IMR-90 (cell line): ENCODE measurements around the gene NOS1AP. TPM values are rescaled to one million over a fixed set of nuclear protein-coding genes. Genes with fewer than 3 reads are reported as not detected.

Experiments used
- ATAC-seq: fragments of 200-7000 bp; cut with Tn5 transposase; 2 replicates; pipeline ENCODE4 v1.9.1; 2020; ENCODE audit warnings: low read depth, mild to moderate bottlenecking, moderate library complexity
- BruUV-seq: library from RNA; stranded (reverse); fragments of 400-500 nt; replicated peaks from 2 replicates; lab custom pipeline; 2021; lab: Mats Ljungman, UMichigan
- CTCF ChIA-PET: fragments of 300-600 bp; formaldehyde crosslinking; extraction: SDS; loops from one replicate; lab custom pipeline; 2021; ENCODE audit warnings: antibody characterized with exemption; lab: Yijun Ruan, JAX
- POLR2A ChIA-PET: fragments of 300-600 bp; sonication (Branson Sonifier 250); formaldehyde crosslinking; loops from one replicate; lab custom pipeline; 2022; ENCODE audit warnings: antibody characterized with exemption; ENCODE audit not compliant: unreplicated experiment; lab: Charles Lee
- DNase-seq: peaks from one replicate; pipeline ENCODE4 v3.0.0; 2013
- H2AFZ ChIP-seq: replicated peaks from 2 replicates; pipeline ENCODE3; 2013; ENCODE audit warnings: low read length, mild to moderate bottlenecking; ENCODE audit not compliant: poor library complexity
- H2AK5ac ChIP-seq: 2 replicates; pipeline ENCODE4 v1.6.1; 2013; ENCODE audit warnings: low read depth, low read length, inconsistent platforms
- H2AK9ac ChIP-seq: replicated peaks from 2 replicates; pipeline ENCODE3; 2013; ENCODE audit warnings: mild to moderate bottlenecking, low read depth, low read length, moderate library complexity; ENCODE audit not compliant: poor library complexity
- H2BK120ac ChIP-seq: 2 replicates; pipeline ENCODE4 v1.6.1; 2013; ENCODE audit warnings: low read depth, low read length, inconsistent platforms
- H2BK15ac ChIP-seq: 3 replicates; pipeline ENCODE4 v1.6.1; 2013; ENCODE audit warnings: low read depth, low read length, inconsistent platforms
- H2BK20ac ChIP-seq: 2 replicates; pipeline ENCODE4 v1.6.1; 2013; ENCODE audit warnings: low read depth, mild to moderate bottlenecking, inconsistent platforms, low read length, moderate library complexity
- H2BK5ac ChIP-seq: 2 replicates; pipeline ENCODE4 v1.6.1; 2013; ENCODE audit warnings: mild to moderate bottlenecking, low read depth, low read length, inconsistent platforms; ENCODE audit not compliant: poor library complexity, severe bottlenecking
- H3K14ac ChIP-seq: replicated peaks from 2 replicates; pipeline ENCODE4 v1.6.1; 2013; ENCODE audit warnings: low read depth, low read length, inconsistent platforms
- H3K18ac ChIP-seq: 2 replicates; pipeline ENCODE4 v1.6.1; 2013; ENCODE audit warnings: low read depth, low read length, control low read depth
- H3K23ac ChIP-seq: 2 replicates; pipeline ENCODE4 v1.6.1; 2013; ENCODE audit warnings: low read depth, low read length, inconsistent platforms
- H3K27ac ChIP-seq: 2 replicates; pipeline ENCODE4 v1.5.1; 2013; ENCODE audit warnings: mild to moderate bottlenecking, control low read depth, low read length; ENCODE audit not compliant: insufficient read depth
- H3K27me3 ChIP-seq: 2 replicates; pipeline ENCODE4 v1.6.1; 2013; ENCODE audit warnings: low read length; ENCODE audit not compliant: control insufficient read depth, insufficient read depth
- H3K36me3 ChIP-seq: 2 replicates; pipeline ENCODE4 v1.6.1; 2013; ENCODE audit warnings: low read length, mixed read lengths; ENCODE audit not compliant: control insufficient read depth, insufficient read depth
- H3K4ac ChIP-seq: 2 replicates; pipeline ENCODE4 v1.6.1; 2013; ENCODE audit warnings: low read depth, low read length, inconsistent platforms
- H3K4me1 ChIP-seq: 2 replicates; pipeline ENCODE4 v1.6.1; 2013; ENCODE audit warnings: low read length, mixed read lengths; ENCODE audit not compliant: control insufficient read depth, insufficient read depth
- H3K4me2 ChIP-seq: 2 replicates; pipeline ENCODE4 v1.6.1; 2013; ENCODE audit warnings: low read depth, mild to moderate bottlenecking, control low read depth, low read length, moderate library complexity
- H3K4me3 ChIP-seq: 2 replicates; pipeline ENCODE4 v1.5.1; 2013; ENCODE audit warnings: low read depth, mild to moderate bottlenecking, control low read depth, low read length, moderate library complexity; ENCODE audit not compliant: insufficient read depth
- H3K56ac ChIP-seq: 2 replicates; pipeline ENCODE4 v1.6.1; 2013; ENCODE audit warnings: low read length, inconsistent platforms; ENCODE audit not compliant: insufficient read depth; ENCODE audit errors: extremely low read depth
- H3K79me1 ChIP-seq, 2 experiments: 2 replicates each; pipeline ENCODE4 v1.6.1; 2013; ENCODE audit warnings: low read length in 2 of 2, inconsistent platforms in 1 of 2, low read depth in 1 of 2
- H3K9ac ChIP-seq: 2 replicates; pipeline ENCODE4 v1.6.1; 2013; ENCODE audit warnings: low read depth, low read length, control low read depth
- H3K9me1 ChIP-seq: 2 replicates; pipeline ENCODE4 v1.6.1; 2013; ENCODE audit warnings: low read length, inconsistent platforms; ENCODE audit not compliant: insufficient read depth
- H3K9me3 ChIP-seq: 2 replicates; pipeline ENCODE4 v1.6.1; 2013; ENCODE audit warnings: low read length; ENCODE audit not compliant: control insufficient read depth, insufficient read depth
- H4K20me1 ChIP-seq: 2 replicates; pipeline ENCODE4 v1.6.1; 2013; ENCODE audit warnings: low read length, inconsistent platforms; ENCODE audit not compliant: insufficient read depth
- H4K5ac ChIP-seq: 2 replicates; pipeline ENCODE4 v1.6.1; 2013; ENCODE audit warnings: mild to moderate bottlenecking, low read depth, low read length, control low read depth
- H4K8ac ChIP-seq, 2 experiments: 2 replicates each; pipeline ENCODE4 v1.6.1; 2013; ENCODE audit warnings: low read depth in 2 of 2, low read length in 2 of 2, control low read depth in 1 of 2, inconsistent platforms in 1 of 2
- H4K91ac ChIP-seq: 2 replicates; pipeline ENCODE4 v1.6.1; 2013; ENCODE audit warnings: low read depth, low read length, inconsistent platforms; ENCODE audit not compliant: insufficient read depth
- BHLHE40 ChIP-seq: fragments of 150-350 bp; IDR thresholded peaks from 2 replicates; pipeline ENCODE4 v1.6.1; 2016; ENCODE audit warnings: mild to moderate bottlenecking, low read depth, low read length
- CHD1 ChIP-seq: IDR thresholded peaks from 2 replicates; pipeline ENCODE4 v1.6.1; 2012; ENCODE audit warnings: low read depth, low read length, improper control_type of control experiment
- FOS ChIP-seq: fragments of 150-350 bp; IDR thresholded peaks from 2 replicates; pipeline ENCODE4 v1.6.1; 2016; ENCODE audit warnings: low read depth, low read length
- MAFK ChIP-seq: IDR thresholded peaks from 2 replicates; pipeline ENCODE4 v1.6.1; 2012; ENCODE audit warnings: low read depth, low read length, improper control_type of control experiment
- MAZ ChIP-seq: IDR thresholded peaks from 2 replicates; pipeline ENCODE4 v1.6.1; 2012; ENCODE audit warnings: low read depth, mild to moderate bottlenecking, low read length, improper control_type of control experiment, moderate library complexity, borderline replicate concordance
- MXI1 ChIP-seq: IDR thresholded peaks from 2 replicates; pipeline ENCODE4 v1.6.1; 2012; ENCODE audit warnings: low read depth, mild to moderate bottlenecking, low read length, moderate library complexity, borderline replicate concordance
- NFE2L2 ChIP-seq: fragments of 150-350 bp; IDR thresholded peaks from 2 replicates; pipeline ENCODE4 v1.6.1; 2016; ENCODE audit warnings: low read depth, mild to moderate bottlenecking, low read length
- POLR2A ChIP-seq: IDR thresholded peaks from 2 replicates; pipeline ENCODE4 v1.6.1; 2012; ENCODE audit warnings: mild to moderate bottlenecking, low read depth, low read length
- RAD21 ChIP-seq: IDR thresholded peaks from 2 replicates; pipeline ENCODE4 v1.6.1; 2012; ENCODE audit warnings: low read length, improper control_type of control experiment
- RCOR1 ChIP-seq: IDR thresholded peaks from 2 replicates; pipeline ENCODE4 v1.6.1; 2012; ENCODE audit warnings: mild to moderate bottlenecking, low read length, improper control_type of control experiment; ENCODE audit not compliant: insufficient replicate concordance
- SMC3 ChIP-seq: fragments of 150-350 bp; IDR thresholded peaks from 2 replicates; pipeline ENCODE4 v1.6.1; 2016; ENCODE audit warnings: low read depth, mild to moderate bottlenecking, antibody characterized with exemption, low read length, moderate library complexity
- WGBS, 2 experiments: methylation state at CpG; one replicate each; pipeline versions ENCODE4 v1.1.5 to v1.1.7; 2013; ENCODE audit warnings: missing lambda C conversion rate in 2 of 2; ENCODE audit not compliant: insufficient read length in 1 of 2; ENCODE audit errors: extremely low coverage in 2 of 2; 5-methylcytosine and 5-hydroxymethylcytosine counted together
- dilution Hi-C: fragments of 300-500 bp; cut with HindIII; formaldehyde crosslinking; loops from one replicate; pipeline ENCODE4 v1.14.3; 2018; ENCODE audit warnings: low sequenced_read_pairs; ENCODE audit not compliant: unreplicated experiment
- in situ Hi-C: fragments of 300-500 bp; cut with MboI; formaldehyde crosslinking; loops from 3 replicates; pipeline ENCODE4 v1.14.3; 2019; ENCODE audit warnings: low sequenced_read_pairs, inconsistent platforms, mixed read lengths
- intact Hi-C: fragments of 100-400 bp; cut with micrococcal nuclease; formaldehyde crosslinking; loops from 2 replicates; pipeline ENCODE4 v1.10.0; 2022
- polyA plus RNA-seq, 3 experiments: library from polyadenylated mRNA; depleted of rRNA; stranded (reverse); fragments of >200 nt; gene quantifications; 2 replicates each; pipeline ENCODE4 v1.2.3, GENCODE V29; 2012; ENCODE audit warnings: low replicate concordance in 1 of 3
- total RNA-seq: library from RNA; depleted of rRNA; stranded (reverse); fragments of >200 nt; gene quantifications from 2 replicates; pipeline ENCODE4 v1.2.3, GENCODE V29; 2012
- TF ChIP-seq, protein P1 (sequence below): fragments of 150-350 bp; IDR thresholded peaks from 2 replicates; pipeline ENCODE4 v1.6.1; 2017; ENCODE audit warnings: mild to moderate bottlenecking, antibody characterized with exemption, low read length, low read depth
- TF ChIP-seq, protein P2 (sequence below): fragments of 150-350 bp; IDR thresholded peaks from 2 replicates; pipeline ENCODE4 v1.6.1; 2016; ENCODE audit warnings: low read depth, mild to moderate bottlenecking, low read length, moderate library complexity, borderline replicate concordance
- TF ChIP-seq, protein P3 (sequence below): conservative IDR thresholded peaks from 2 replicates; pipeline ENCODE4 v1.5.1; 2012; ENCODE audit warnings: mild to moderate bottlenecking, low read depth, low read length, improper control_type of control experiment

NOS1AP gene
- total and polyA plus RNA-seq, 2 of the 4 experiments (the other 2 are of a cell fraction), result 0.18 to 0.19 TPM

DNA sequence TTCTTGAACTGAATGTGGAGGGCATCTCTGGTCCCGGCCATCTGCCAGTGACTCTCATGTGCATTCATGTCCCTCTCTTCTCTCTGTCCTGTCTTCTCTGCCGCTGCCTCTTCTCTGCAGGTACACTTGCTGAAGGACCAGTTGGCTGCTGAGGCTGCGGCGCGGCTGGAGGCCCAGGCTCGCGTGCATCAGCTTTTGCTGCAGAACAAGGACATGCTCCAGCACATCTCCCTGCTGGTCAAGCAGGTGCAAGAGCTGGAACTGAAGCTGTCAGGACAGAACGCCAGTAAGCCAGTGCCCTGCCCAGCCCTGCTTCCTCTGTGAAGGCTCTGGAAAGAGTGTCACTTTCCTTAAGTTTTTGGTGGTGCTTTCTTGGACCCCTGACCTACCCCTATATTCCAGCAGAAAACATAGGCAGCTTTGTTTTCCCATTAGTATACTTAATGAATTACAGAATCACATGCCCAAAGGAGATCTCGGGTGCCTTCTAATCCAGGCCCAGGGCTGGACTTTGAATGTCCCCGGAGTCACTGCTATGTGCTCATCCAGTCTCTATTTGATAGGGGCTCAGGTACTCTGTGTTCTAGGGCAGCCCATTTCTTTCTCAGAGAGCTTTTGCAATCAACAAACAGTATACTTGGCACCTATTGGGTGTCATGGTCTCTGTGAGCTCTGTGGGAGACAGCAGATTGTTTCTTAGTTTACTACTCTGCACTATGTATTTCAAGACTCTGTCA lies 296.0 kb downstream of the NOS1AP start:
- BruUV-seq, result no TSS peak
- Histone ChIP-seq H4K5ac (no peak overlapping the region), H3K18ac (no peak overlapping the region), H2BK5ac (no peak overlapping the region), H4K8ac (no peak overlapping the region), H2BK120ac (no peak overlapping the region), H3K4ac (no peak overlapping the region), H3K4me2 (no peak overlapping the region), H3K27me3 (peaks cover 23% of the 10 kb centered on the region), H3K9me3 (no peaks in the 10 kb centered on the region), H3K9ac (no peak overlapping the region), H3K56ac (no peak overlapping the region), H2AK5ac (no peak overlapping the region), H2BK15ac (no peak overlapping the region), H2AFZ (no peak overlapping the region), H3K14ac (no peak overlapping the region), H2AK9ac (no peak overlapping the region), H3K27ac (no peak overlapping the region), H4K20me1 (no peaks in the 10 kb centered on the region), H4K91ac (no peak overlapping the region), H3K36me3 (no peaks in the 10 kb centered on the region), H3K9me1 (no peaks in the 10 kb centered on the region; the same call in 1 of the 2 replicates), H3K4me1 (no peaks in the 10 kb centered on the region), H3K23ac (no peak overlapping the region), H3K79me1 (no peaks in the 10 kb centered on the region), H2BK20ac (no peak overlapping the region), H3K4me3 (no peak overlapping the region)
- no peak for ATAC-seq
- ChIA-PET POLR2A (no interaction called here), CTCF (no interaction called here)
- no peak for DNase-seq
- intact Hi-C loops, result no loop called here
- in situ Hi-C loops, result no loop called here
- 93% methylated on average over 7 of the region's 10 CpGs; no CpG with 5 or more reads in 1 of the 2 experiments for WGBS, 2 experiments
- dilution Hi-C loops, result no loop called here
- TF ChIP-seq MXI1 (no peak), MAZ (no peak), FOS (no peak), CHD1 (no peak), MAFK (no peak), RCOR1 (no peak), BHLHE40 (no peak), RAD21 (no peak), NFE2L2 (no peak), SMC3 (no peak), POLR2A (no peak)
- TF ChIP-seq, protein P1, sequence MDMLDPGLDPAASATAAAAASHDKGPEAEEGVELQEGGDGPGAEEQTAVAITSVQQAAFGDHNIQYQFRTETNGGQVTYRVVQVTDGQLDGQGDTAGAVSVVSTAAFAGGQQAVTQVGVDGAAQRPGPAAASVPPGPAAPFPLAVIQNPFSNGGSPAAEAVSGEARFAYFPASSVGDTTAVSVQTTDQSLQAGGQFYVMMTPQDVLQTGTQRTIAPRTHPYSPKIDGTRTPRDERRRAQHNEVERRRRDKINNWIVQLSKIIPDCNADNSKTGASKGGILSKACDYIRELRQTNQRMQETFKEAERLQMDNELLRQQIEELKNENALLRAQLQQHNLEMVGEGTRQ, result no peak
- TF ChIP-seq, protein P2, sequence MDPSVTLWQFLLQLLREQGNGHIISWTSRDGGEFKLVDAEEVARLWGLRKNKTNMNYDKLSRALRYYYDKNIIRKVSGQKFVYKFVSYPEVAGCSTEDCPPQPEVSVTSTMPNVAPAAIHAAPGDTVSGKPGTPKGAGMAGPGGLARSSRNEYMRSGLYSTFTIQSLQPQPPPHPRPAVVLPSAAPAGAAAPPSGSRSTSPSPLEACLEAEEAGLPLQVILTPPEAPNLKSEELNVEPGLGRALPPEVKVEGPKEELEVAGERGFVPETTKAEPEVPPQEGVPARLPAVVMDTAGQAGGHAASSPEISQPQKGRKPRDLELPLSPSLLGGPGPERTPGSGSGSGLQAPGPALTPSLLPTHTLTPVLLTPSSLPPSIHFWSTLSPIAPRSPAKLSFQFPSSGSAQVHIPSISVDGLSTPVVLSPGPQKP, result no peak
- TF ChIP-seq, protein P3, sequence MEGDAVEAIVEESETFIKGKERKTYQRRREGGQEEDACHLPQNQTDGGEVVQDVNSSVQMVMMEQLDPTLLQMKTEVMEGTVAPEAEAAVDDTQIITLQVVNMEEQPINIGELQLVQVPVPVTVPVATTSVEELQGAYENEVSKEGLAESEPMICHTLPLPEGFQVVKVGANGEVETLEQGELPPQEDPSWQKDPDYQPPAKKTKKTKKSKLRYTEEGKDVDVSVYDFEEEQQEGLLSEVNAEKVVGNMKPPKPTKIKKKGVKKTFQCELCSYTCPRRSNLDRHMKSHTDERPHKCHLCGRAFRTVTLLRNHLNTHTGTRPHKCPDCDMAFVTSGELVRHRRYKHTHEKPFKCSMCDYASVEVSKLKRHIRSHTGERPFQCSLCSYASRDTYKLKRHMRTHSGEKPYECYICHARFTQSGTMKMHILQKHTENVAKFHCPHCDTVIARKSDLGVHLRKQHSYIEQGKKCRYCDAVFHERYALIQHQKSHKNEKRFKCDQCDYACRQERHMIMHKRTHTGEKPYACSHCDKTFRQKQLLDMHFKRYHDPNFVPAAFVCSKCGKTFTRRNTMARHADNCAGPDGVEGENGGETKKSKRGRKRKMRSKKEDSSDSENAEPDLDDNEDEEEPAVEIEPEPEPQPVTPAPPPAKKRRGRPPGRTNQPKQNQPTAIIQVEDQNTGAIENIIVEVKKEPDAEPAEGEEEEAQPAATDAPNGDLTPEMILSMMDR, result no peak
